HCT116 (cell line): ENCODE measurements around the gene PRPF39. TPM values are rescaled to one million over a fixed set of nuclear protein-coding genes. Genes with fewer than 3 reads are reported as not detected.

Experiments used
- ATAC-seq: fragments of 200-7000 bp; cut with Tn5 transposase; 2 replicates; pipeline ENCODE4 v1.9.1; 2020; ENCODE audit warnings: mild to moderate bottlenecking, moderate library complexity
- BruUV-seq: library from RNA; stranded (reverse); fragments of 400-500 nt; replicated peaks from 2 replicates; lab custom pipeline; 2021; lab: Mats Ljungman, UMichigan
- CTCF ChIA-PET: fragments of 300-600 bp; sonication (Branson Sonifier 250); formaldehyde crosslinking; loops from one replicate; lab custom pipeline; 2021; ENCODE audit warnings: antibody characterized with exemption; lab: Charles Lee
- POLR2A ChIA-PET: fragments of 300-600, 350-600 bp; sonication (Branson Sonifier 250); formaldehyde crosslinking; loops from one replicate; lab custom pipeline; 2021; ENCODE audit warnings: antibody characterized with exemption; lab: Charles Lee
- RAD21 ChIA-PET, 2 experiments: fragments of 300-600 bp; sonication (Branson Sonifier 250); formaldehyde crosslinking; loops; one replicate each; lab custom pipeline; 2023; ENCODE audit warnings: low total read pairs in 2 of 2; ENCODE audit not compliant: uncharacterized antibody in 2 of 2, unreplicated experiment in 2 of 2, low non-redundant PET in 1 of 2; lab: Charles Lee
- DNase-seq: peaks from one replicate; pipeline ENCODE4 v3.0.0-alpha.2; 2010; ENCODE audit warnings: low read depth, low spot score
- H2AFZ ChIP-seq: fragments of 200-600 bp; shearing (Covaris generic), sonication (generic); 2 replicates; pipeline ENCODE4 v1.6.1; 2017; ENCODE audit warnings: low read depth, mixed run types, mixed read lengths, antibody characterized with exemption, low read length; ENCODE audit not compliant: poor library complexity, severe bottlenecking
- H3K27ac ChIP-seq: 2 replicates; pipeline ENCODE4 v1.5.1; 2012; ENCODE audit warnings: low read depth, low read length
- H3K27me3 ChIP-seq: fragments of 200-600 bp; sonication (generic); 2 replicates; pipeline ENCODE4 v1.6.1; 2016; ENCODE audit warnings: mixed run types, low read length, mixed read lengths; ENCODE audit not compliant: insufficient read depth
- H3K36me3 ChIP-seq, 2 experiments: fragments of 200-500 bp in 1 of 2; fragments of 200-600 bp in 1 of 2; sonication (Bioruptor generic) in 1 of 2; sonication (generic) in 1 of 2; 2 replicates each; pipeline versions ENCODE4 v1.5.1 to v1.6.1; 2014 to 2016; ENCODE audit warnings: low read length in 2 of 2, inconsistent platforms in 1 of 2, mixed read lengths in 1 of 2, mixed run types in 1 of 2; ENCODE audit not compliant: insufficient read depth in 2 of 2, control insufficient read depth in 1 of 2
- H3K4me1 ChIP-seq, 2 experiments: fragments of 200-600 bp in 1 of 2; sonication (generic) in 1 of 2; 2 replicates each; pipeline versions ENCODE4 v1.5.1 to v1.6.1; 2012 to 2017; ENCODE audit warnings: low read length in 2 of 2, inconsistent platforms in 1 of 2, mild to moderate bottlenecking in 1 of 2, mixed read lengths in 1 of 2, mixed run types in 1 of 2, moderate library complexity in 1 of 2; ENCODE audit not compliant: insufficient read depth in 2 of 2, control insufficient read depth in 1 of 2
- H3K4me2 ChIP-seq: fragments of 200-600 bp; sonication (generic); 2 replicates; pipeline ENCODE4 v1.6.1; 2017; ENCODE audit warnings: mixed run types, low read length, mixed read lengths
- H3K4me3 ChIP-seq, 2 experiments: fragments of 200-600 bp in 1 of 2; sonication (generic) in 1 of 2; replicated peaks in 1 of 2; 2 replicates each; pipeline ENCODE4 v1.5.1; 2011 to 2016; ENCODE audit warnings: low read length in 2 of 2, control low read depth in 1 of 2, low read depth in 1 of 2, mild to moderate bottlenecking in 1 of 2, mixed read lengths in 1 of 2, mixed run types in 1 of 2
- H3K79me2 ChIP-seq: fragments of 200-600 bp; sonication (generic); 2 replicates; pipeline ENCODE4 v1.6.1; 2017; ENCODE audit warnings: mild to moderate bottlenecking, mixed run types, low read length, moderate library complexity, mixed read lengths; ENCODE audit not compliant: insufficient read depth
- H3K9ac ChIP-seq: fragments of 200-600 bp; sonication (generic); 2 replicates; pipeline ENCODE4 v1.6.1; 2016; ENCODE audit warnings: low read length, mixed read lengths
- H3K9me2 ChIP-seq: fragments of 200-600 bp; sonication (generic), shearing (Covaris generic); 2 replicates; pipeline ENCODE4 v1.6.1; 2017; ENCODE audit warnings: mixed run types, mild to moderate bottlenecking, moderate library complexity; ENCODE audit not compliant: insufficient read depth
- H3K9me3 ChIP-seq, 2 experiments: fragments of 200-500 bp in 1 of 2; fragments of 200-600 bp in 1 of 2; sonication (Bioruptor generic) in 1 of 2; sonication (generic) in 1 of 2; 2 replicates each; pipeline ENCODE4 v1.6.1; 2014 to 2017; ENCODE audit warnings: low read length in 2 of 2, mixed read lengths in 2 of 2, inconsistent platforms in 1 of 2, low read depth in 1 of 2, mild to moderate bottlenecking in 1 of 2, mixed run types in 1 of 2, moderate library complexity in 1 of 2; ENCODE audit not compliant: control insufficient read depth in 1 of 2, insufficient read depth in 1 of 2
- H4K20me1 ChIP-seq: fragments of 200-600 bp; sonication (generic), shearing (Covaris generic); 2 replicates; pipeline ENCODE4 v1.6.1; 2017; ENCODE audit warnings: mixed run types, mild to moderate bottlenecking, moderate library complexity; ENCODE audit not compliant: insufficient read depth
- CEBPB ChIP-seq: IDR thresholded peaks from 2 replicates; pipeline ENCODE4 v1.6.1; 2012; ENCODE audit warnings: low read depth
- CTCF ChIP-seq, 3 experiments: fragments of 200-600 bp in 1 of 3; sonication (generic) in 1 of 3; IDR thresholded peaks in 2 of 3; conservative IDR thresholded peaks in 1 of 3; 2 replicates each; pipeline ENCODE4 v1.5.1; 2012 to 2017; ENCODE audit warnings: low read depth in 2 of 3, low read length in 2 of 3, antibody characterized with exemption in 1 of 3, borderline replicate concordance in 1 of 3, control low read depth in 1 of 3, mild to moderate bottlenecking in 1 of 3, mixed read lengths in 1 of 3, mixed run types in 1 of 3, moderate library complexity in 1 of 3; ENCODE audit not compliant: insufficient read depth in 1 of 3
- EGR1 ChIP-seq: IDR thresholded peaks from 2 replicates; pipeline ENCODE4 v1.6.1; 2012; ENCODE audit warnings: low read depth
- FOSL1 ChIP-seq: IDR thresholded peaks from 2 replicates; pipeline ENCODE4 v1.6.1; 2012; ENCODE audit warnings: low read depth
- JUND ChIP-seq: IDR thresholded peaks from 2 replicates; pipeline ENCODE4 v1.6.1; 2012
- MAX ChIP-seq: IDR thresholded peaks from 2 replicates; pipeline ENCODE4 v1.6.1; 2012
- TCF7L2 ChIP-seq: IDR thresholded peaks from 2 replicates; pipeline ENCODE4 v1.7.0; 2011; ENCODE audit warnings: borderline replicate concordance, inconsistent platforms; ENCODE audit not compliant: insufficient read depth, insufficient read length; ENCODE audit errors: extremely low read depth
- YY1 ChIP-seq: IDR thresholded peaks from 2 replicates; pipeline ENCODE4 v1.6.1; 2011; ENCODE audit warnings: low read length, low read depth, moderate library complexity, mild to moderate bottlenecking; ENCODE audit not compliant: insufficient replicate concordance; ENCODE audit errors: extremely low read depth
- ZFX ChIP-seq: fragments of 450-650 bp; IDR thresholded peaks from 2 replicates; pipeline ENCODE4 v1.6.1; 2017
- ZNF274 ChIP-seq: fragments of 200-500 bp; sonication (Bioruptor generic); IDR thresholded peaks from 2 replicates; pipeline ENCODE4 v1.6.1; 2014; ENCODE audit warnings: mild to moderate bottlenecking, low read depth, low read length, inconsistent platforms
- intact Hi-C: fragments of 100-400 bp; cut with micrococcal nuclease; formaldehyde crosslinking; loops from 2 replicates; pipeline ENCODE4 v1.10.0; 2022
- total RNA-seq: library from RNA; stranded (reverse); gene quantifications from one replicate; pipeline ENCODE4 v1.2.1, GENCODE V29; 2021; ENCODE audit not compliant: unreplicated experiment
- TF ChIP-seq, protein P1 (sequence below): IDR thresholded peaks from 2 replicates; pipeline ENCODE4 v1.6.1; 2012; ENCODE audit warnings: low read depth
- TF ChIP-seq, protein P2 (sequence below): IDR thresholded peaks from 2 replicates; pipeline ENCODE4 v1.6.1; 2011; ENCODE audit warnings: mild to moderate bottlenecking, low read length, moderate library complexity; ENCODE audit not compliant: insufficient replicate concordance; ENCODE audit errors: extremely low read depth

PRPF39 gene
- total RNA-seq, 1 experiment from 2014 or later: 44.7 TPM

GRCh38 chr14:45103806-45104205 lies 19.9 kb downstream of the PRPF39 start:
- ChIA-PET POLR2A (no interaction called here), RAD21 (no interaction called here), CTCF (no interaction called here)
- no peaks in the 10 kb centered on the region for H3K4me1 ChIP-seq
- H3K27me3 ChIP-seq: no peaks in the 10 kb centered on the region
- no peak overlapping the region for H3K27ac ChIP-seq
- H2AFZ ChIP-seq: no peak overlapping the region
- no peaks in the 10 kb centered on the region for H3K9me3 ChIP-seq
- H3K9me2 ChIP-seq: no peaks in the 10 kb centered on the region
- TF ChIP-seq YY1 (no peak), TCF7L2 (no peak)
- no peak for DNase-seq
- BruUV-seq: no TSS peak
- H4K20me1 ChIP-seq: peaks cover 20% of the 10 kb centered on the region; the same call in 1 of the 2 replicates
- intact Hi-C loops: no loop called here
- H3K4me3 ChIP-seq: no peak overlapping the region
- peaks cover 48 to 50% of the 10 kb centered on the region in 2 experiments for H3K36me3 ChIP-seq
- H3K9ac ChIP-seq: no peak overlapping the region
- no peak overlapping the region for H3K4me2 ChIP-seq
- no peak for ATAC-seq
- H3K79me2 ChIP-seq: peaks cover 74% of the 10 kb centered on the region

DNA sequence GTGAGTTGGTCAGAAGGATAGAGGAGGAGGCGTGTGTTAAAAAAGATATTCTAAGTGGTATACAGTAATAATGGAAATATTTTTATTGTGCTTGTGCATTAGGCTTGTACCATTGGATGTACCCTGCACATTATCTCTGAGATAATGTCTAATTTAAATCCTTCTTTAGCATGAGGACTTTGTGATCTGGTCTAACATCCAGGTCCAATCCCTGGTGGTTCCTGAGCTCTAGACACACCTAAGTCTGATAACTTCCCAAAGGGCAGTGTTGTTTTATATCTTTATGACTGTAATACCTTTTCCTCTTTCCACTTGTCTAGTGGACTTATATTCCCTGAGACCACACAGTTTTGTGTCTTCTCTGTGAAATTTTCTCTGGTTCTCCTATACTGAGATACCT lies 20.6 kb downstream of the PRPF39 start:
- no peak for ATAC-seq
- no TSS peak for BruUV-seq
- POLR2A ChIA-PET: no interaction called here
- no peak for TF ChIP-seq EGR1
- TF ChIP-seq, protein P1, sequence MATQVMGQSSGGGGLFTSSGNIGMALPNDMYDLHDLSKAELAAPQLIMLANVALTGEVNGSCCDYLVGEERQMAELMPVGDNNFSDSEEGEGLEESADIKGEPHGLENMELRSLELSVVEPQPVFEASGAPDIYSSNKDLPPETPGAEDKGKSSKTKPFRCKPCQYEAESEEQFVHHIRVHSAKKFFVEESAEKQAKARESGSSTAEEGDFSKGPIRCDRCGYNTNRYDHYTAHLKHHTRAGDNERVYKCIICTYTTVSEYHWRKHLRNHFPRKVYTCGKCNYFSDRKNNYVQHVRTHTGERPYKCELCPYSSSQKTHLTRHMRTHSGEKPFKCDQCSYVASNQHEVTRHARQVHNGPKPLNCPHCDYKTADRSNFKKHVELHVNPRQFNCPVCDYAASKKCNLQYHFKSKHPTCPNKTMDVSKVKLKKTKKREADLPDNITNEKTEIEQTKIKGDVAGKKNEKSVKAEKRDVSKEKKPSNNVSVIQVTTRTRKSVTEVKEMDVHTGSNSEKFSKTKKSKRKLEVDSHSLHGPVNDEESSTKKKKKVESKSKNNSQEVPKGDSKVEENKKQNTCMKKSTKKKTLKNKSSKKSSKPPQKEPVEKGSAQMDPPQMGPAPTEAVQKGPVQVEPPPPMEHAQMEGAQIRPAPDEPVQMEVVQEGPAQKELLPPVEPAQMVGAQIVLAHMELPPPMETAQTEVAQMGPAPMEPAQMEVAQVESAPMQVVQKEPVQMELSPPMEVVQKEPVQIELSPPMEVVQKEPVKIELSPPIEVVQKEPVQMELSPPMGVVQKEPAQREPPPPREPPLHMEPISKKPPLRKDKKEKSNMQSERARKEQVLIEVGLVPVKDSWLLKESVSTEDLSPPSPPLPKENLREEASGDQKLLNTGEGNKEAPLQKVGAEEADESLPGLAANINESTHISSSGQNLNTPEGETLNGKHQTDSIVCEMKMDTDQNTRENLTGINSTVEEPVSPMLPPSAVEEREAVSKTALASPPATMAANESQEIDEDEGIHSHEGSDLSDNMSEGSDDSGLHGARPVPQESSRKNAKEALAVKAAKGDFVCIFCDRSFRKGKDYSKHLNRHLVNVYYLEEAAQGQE: no peak
- TF ChIP-seq YY1: no peak
- TF ChIP-seq CTCF (IDR thresholded peaks at IDR 0.05 in 2 of 3, conservative IDR thresholded peaks at IDR 0.05 in 1 of 3; ENCODE audit: borderline replicate concordance in 1 of 3, insufficient read depth in 1 of 3, low read depth in 2 of 3, low read length in 2 of 3): no peak
- TF ChIP-seq MAX: no peak
- no peak for TF ChIP-seq FOSL1
- no peak for TF ChIP-seq JUND
- TF ChIP-seq ZFX: no peak
- TF ChIP-seq ZNF274: no peak
- no peak for TF ChIP-seq CEBPB
- TF ChIP-seq, protein P2, sequence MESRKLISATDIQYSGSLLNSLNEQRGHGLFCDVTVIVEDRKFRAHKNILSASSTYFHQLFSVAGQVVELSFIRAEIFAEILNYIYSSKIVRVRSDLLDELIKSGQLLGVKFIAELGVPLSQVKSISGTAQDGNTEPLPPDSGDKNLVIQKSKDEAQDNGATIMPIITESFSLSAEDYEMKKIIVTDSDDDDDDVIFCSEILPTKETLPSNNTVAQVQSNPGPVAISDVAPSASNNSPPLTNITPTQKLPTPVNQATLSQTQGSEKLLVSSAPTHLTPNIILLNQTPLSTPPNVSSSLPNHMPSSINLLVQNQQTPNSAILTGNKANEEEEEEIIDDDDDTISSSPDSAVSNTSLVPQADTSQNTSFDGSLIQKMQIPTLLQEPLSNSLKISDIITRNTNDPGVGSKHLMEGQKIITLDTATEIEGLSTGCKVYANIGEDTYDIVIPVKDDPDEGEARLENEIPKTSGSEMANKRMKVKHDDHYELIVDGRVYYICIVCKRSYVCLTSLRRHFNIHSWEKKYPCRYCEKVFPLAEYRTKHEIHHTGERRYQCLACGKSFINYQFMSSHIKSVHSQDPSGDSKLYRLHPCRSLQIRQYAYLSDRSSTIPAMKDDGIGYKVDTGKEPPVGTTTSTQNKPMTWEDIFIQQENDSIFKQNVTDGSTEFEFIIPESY: no peak

More for the DNA sequence above, 20.6 kb downstream of the PRPF39 start:
- intact Hi-C loops: no loop called here
- Histone ChIP-seq H3K4me3 (no peak overlapping the region), H4K20me1 (peaks cover 20% of the 10 kb centered on the region; the same call in 1 of the 2 replicates), H3K4me2 (no peak overlapping the region), H3K9me2 (no peaks in the 10 kb centered on the region), H2AFZ (no peak overlapping the region), H3K27me3 (no peaks in the 10 kb centered on the region), H3K9me3 (no peaks in the 10 kb centered on the region), H3K27ac (no peak overlapping the region), H3K79me2 (peaks cover 72% of the 10 kb centered on the region), H3K4me1 (no peaks in the 10 kb centered on the region), H3K36me3 (peaks cover 49 to 55% of the 10 kb centered on the region in 2 experiments), H3K9ac (no peak overlapping the region)
- CTCF ChIA-PET: no interaction called here
- no peak for DNase-seq
- RAD21 ChIA-PET: no interaction called here
